Measurements from ENCODE around the gene ATXN7. TPM values are rescaled to one million over a fixed set of nuclear protein-coding genes. Genes with fewer than 3 reads are reported as not detected.

ATXN7 gene
- total and polyA plus RNA-seq, 2 of the 4 experiments (the other 2 are of a cell fraction), result 8.6 to 13.6 TPM

DNA sequence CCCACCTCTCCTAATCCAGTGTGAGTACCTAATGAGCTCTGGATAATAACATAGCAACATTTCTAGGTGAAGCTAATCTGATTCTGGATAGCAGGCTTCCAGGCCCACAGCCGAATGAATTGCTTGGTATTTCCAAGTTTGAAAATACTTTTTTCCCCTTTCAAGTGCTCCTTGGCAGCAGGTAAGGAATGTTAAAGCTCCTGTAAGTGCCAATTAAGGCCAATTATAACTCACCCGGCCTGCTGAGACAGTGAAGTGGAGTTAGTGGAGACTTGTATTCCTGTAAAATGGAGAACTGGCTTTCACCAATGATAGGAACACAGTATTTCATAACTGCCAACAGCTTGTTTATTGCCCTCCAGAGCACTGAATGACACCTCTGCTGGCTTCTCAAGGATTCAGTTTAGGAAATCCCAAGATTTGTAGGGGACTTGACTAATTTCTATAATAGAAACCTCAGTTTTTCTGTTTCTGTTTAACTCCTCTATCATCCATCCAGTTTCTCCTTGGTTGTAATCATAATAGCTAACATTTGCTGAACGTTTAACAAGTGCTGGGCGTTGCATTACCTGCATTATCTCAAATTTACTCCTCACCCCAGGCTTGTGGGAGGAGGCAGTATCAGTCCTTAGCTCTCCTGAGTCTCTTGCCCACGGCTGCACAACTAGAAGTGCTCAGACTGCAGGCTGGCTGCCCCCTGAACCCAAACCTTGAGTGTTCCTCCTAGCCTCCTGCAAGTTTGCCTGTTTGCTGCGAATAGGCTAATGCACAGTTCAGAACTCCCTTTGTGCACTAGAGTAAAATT lies 101.2 kb downstream of the ATXN7 start:
- intact Hi-C loops (cut with micrococcal nuclease) (loop anchor here (5.0 kb wide), 1 partner anchor 53 kb away; the partner anchor contains the start of gene SCAANT1), in situ Hi-C loops (cut with MboI; ENCODE audit: low sequenced_read_pairs) (no loop called here), dilution Hi-C loops (cut with HindIII; ENCODE audit: low sequenced_read_pairs, unreplicated experiment) (no loop called here)
- Histone ChIP-seq H2BK120ac (ENCODE audit: low read depth, low read length) (no peak overlapping the region), H3K79me1 (ENCODE audit: low read depth in 1 of 2, low read length in 2 of 2) (peaks cover 36 to 58% of the 10 kb centered on the region in 2 experiments), H4K91ac (ENCODE audit: insufficient read depth, low read depth, low read length) (no peak overlapping the region), H3K56ac (ENCODE audit: extremely low read depth, insufficient read depth, low read length) (no peak overlapping the region), H3K9me1 (ENCODE audit: insufficient read depth, low read length) (peaks cover 10% of the 10 kb centered on the region; the same call in 1 of the 2 replicates), H3K23ac (ENCODE audit: low read depth, low read length) (no peak overlapping the region), H3K9ac (ENCODE audit: low read depth, low read length) (no peak overlapping the region), H2AK9ac (replicated peaks; ENCODE audit: low read depth, low read length, poor library complexity) (no peak overlapping the region), H3K27me3 (ENCODE audit: control insufficient read depth, insufficient read depth, low read length) (no peaks in the 10 kb centered on the region), H3K9me3 (ENCODE audit: control insufficient read depth, insufficient read depth, low read length) (no peaks in the 10 kb centered on the region), H3K36me3 (ENCODE audit: control insufficient read depth, insufficient read depth, low read length) (no peaks in the 10 kb centered on the region), H3K4me2 (ENCODE audit: low read depth, low read length) (no peak overlapping the region), H3K27ac (ENCODE audit: insufficient read depth, low read length) (no peak overlapping the region), H4K8ac (ENCODE audit: low read depth in 2 of 2, low read length in 2 of 2) (no peak overlapping the region; a peak in 1 of 4 replicates), H3K4ac (ENCODE audit: low read depth, low read length) (no peak overlapping the region), H2BK5ac (ENCODE audit: low read depth, low read length, poor library complexity, severe bottlenecking) (no peak overlapping the region), H3K4me3 (ENCODE audit: insufficient read depth, low read depth, low read length) (no peak overlapping the region), H2BK15ac (ENCODE audit: low read depth, low read length) (no peak overlapping the region), H4K20me1 (ENCODE audit: insufficient read depth, low read length) (peaks cover 30% of the 10 kb centered on the region), H3K4me1 (ENCODE audit: control insufficient read depth, insufficient read depth, low read length) (peaks cover 15% of the 10 kb centered on the region), H4K5ac (ENCODE audit: low read depth, low read length) (no peak overlapping the region), H2AFZ (replicated peaks; ENCODE audit: low read length, poor library complexity) (no peak overlapping the region), H3K18ac (ENCODE audit: low read depth, low read length) (no peak overlapping the region), H2BK20ac (ENCODE audit: low read depth, low read length) (no peak overlapping the region), H2AK5ac (ENCODE audit: low read depth, low read length) (no peak overlapping the region), H3K14ac (replicated peaks; ENCODE audit: low read depth, low read length) (no peak overlapping the region)
- ATAC-seq (ENCODE audit: low read depth) (no peak), DNase-seq (no peak)
- no peak for TF ChIP-seq MAZ (IDR thresholded peaks at IDR 0.05; ENCODE audit: borderline replicate concordance, low read depth, low read length)
- TF ChIP-seq, protein P1, sequence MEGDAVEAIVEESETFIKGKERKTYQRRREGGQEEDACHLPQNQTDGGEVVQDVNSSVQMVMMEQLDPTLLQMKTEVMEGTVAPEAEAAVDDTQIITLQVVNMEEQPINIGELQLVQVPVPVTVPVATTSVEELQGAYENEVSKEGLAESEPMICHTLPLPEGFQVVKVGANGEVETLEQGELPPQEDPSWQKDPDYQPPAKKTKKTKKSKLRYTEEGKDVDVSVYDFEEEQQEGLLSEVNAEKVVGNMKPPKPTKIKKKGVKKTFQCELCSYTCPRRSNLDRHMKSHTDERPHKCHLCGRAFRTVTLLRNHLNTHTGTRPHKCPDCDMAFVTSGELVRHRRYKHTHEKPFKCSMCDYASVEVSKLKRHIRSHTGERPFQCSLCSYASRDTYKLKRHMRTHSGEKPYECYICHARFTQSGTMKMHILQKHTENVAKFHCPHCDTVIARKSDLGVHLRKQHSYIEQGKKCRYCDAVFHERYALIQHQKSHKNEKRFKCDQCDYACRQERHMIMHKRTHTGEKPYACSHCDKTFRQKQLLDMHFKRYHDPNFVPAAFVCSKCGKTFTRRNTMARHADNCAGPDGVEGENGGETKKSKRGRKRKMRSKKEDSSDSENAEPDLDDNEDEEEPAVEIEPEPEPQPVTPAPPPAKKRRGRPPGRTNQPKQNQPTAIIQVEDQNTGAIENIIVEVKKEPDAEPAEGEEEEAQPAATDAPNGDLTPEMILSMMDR (conservative IDR thresholded peaks at IDR 0.05; ENCODE audit: low read depth, low read length), result no peak
- TF ChIP-seq CEBPB (IDR thresholded peaks at IDR 0.05; ENCODE audit: low read depth, low read length), result no peak
- no peak for TF ChIP-seq RAD21 (IDR thresholded peaks at IDR 0.05; ENCODE audit: low read length)
- no peak for TF ChIP-seq MAFK (IDR thresholded peaks at IDR 0.05; ENCODE audit: low read depth, low read length)
- TF ChIP-seq, protein P2, sequence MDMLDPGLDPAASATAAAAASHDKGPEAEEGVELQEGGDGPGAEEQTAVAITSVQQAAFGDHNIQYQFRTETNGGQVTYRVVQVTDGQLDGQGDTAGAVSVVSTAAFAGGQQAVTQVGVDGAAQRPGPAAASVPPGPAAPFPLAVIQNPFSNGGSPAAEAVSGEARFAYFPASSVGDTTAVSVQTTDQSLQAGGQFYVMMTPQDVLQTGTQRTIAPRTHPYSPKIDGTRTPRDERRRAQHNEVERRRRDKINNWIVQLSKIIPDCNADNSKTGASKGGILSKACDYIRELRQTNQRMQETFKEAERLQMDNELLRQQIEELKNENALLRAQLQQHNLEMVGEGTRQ (IDR thresholded peaks at IDR 0.05; ENCODE audit: low read depth, low read length), result no peak
- TF ChIP-seq RCOR1 (IDR thresholded peaks at IDR 0.05; ENCODE audit: insufficient replicate concordance, low read length), result no peak
- no peak for TF ChIP-seq SMC3 (IDR thresholded peaks at IDR 0.05; ENCODE audit: low read depth, low read length)
- TF ChIP-seq FOS (IDR thresholded peaks at IDR 0.05; ENCODE audit: low read depth, low read length), result no peak
- no peak for TF ChIP-seq RFX5 (IDR thresholded peaks at IDR 0.05; ENCODE audit: low read depth, low read length)
- no peak for TF ChIP-seq POLR2A (IDR thresholded peaks at IDR 0.05; ENCODE audit: low read depth, low read length)
- TF ChIP-seq MXI1 (IDR thresholded peaks at IDR 0.05; ENCODE audit: borderline replicate concordance, low read depth, low read length), result no peak
- no peak for TF ChIP-seq NFE2L2 (IDR thresholded peaks at IDR 0.05; ENCODE audit: low read depth, low read length)
- no peak for TF ChIP-seq BHLHE40 (IDR thresholded peaks at IDR 0.05; ENCODE audit: low read depth, low read length)
- no TSS peak for BruUV-seq (replicated peaks)
- WGBS, 2 experiments (ENCODE audit: extremely low coverage in 2 of 2, insufficient read length in 1 of 2), result 100% methylated on average over 1 of the region's 6 CpGs; no CpG with 5 or more reads in 1 of the 2 experiments
- ChIA-PET CTCF (interaction anchor here (0.6 to 0.7 kb wide), 2 partner anchors 10 to 17 kb away, joined by 3 read pairs; no protein-coding TSS in a partner anchor), POLR2A (ENCODE audit: unreplicated experiment) (no interaction called here)
